SW480 (cell line): ENCODE results near the gene EFNA4.

Experiments used
- DNase-seq: peaks from one replicate; pipeline ENCODE4 v3.0.0-alpha.2; 2016; ENCODE audit warnings: low spot score

The EFNA4 gene

DNA sequence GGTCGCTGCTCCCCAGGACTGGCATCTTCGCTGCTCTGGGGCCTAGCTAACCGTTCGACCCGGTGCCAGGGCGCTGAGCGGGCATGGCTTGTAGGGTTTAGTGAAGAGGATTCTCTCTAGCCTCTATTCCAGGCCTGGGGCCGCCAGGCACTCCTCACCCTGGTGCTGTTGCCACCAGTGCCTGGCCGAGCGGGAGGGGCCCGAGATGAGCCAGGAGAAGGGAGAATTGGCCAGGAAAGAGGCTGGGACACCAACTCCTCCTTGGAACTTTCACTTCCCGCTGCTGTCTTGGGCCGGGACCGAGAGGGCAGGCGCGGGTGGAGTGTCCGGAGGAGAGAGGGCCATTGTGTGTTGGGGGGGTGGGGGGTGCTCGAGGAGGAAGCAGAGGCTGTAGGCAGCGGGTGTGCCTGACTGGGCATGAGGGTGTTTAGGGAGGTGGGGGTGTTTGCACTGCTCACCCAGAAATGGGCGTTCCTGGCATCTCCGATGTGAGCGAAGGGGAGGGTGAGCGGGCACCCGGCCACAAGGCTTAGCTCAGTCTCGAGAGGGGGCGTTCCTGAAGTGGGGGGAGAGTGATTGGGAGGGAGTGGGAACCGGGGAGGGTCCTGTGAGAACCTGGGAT lies 11.7 kb upstream of the EFNA4 start:
- peak; percentile 22 for DNase-seq

DNA sequence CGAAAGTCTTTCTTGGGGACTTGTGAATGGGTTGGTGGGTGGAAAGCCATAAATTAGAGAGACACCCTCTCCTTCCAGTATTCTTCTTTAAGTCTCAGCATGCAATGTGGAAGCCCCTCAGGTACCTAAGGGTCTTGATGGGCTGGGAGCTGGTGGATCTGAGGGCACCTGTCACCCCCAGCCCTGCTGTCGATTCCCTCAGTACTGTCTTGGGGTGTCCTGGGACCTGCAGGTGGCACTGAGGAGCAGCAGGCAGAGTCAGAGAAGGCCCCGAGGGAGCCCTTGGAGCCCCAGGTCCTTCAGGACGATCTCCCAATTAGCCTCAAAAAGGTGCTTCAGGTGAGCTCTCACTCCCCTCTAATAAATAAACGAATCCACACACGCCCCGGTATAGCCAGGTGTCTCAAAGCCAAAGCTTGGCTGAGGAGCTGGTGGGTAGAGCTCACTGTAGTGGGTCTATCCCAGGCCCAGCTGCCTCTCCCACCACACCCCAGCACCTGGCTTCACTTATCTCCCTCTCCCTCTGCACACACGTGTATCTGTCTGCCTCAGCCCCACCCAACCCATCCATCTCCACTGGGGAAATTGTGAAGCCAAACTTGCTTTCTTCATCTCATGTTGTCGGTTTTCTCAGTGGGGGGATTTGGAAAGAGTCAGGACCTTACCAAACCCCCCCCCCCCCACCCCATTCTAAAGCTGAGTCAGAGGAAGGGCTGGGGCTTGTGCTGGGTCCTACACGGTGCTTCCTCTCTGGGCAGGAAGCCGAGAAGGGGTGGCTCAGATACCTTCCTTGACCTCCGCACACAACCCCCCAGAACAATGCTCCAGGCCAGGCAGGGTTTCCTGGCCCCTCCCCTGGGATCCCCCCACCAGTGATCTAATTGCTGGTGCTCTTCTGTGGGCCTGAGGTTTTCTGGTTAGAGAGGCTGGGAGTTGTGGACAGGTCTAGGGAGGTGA lies 10.8 kb upstream of the EFNA4 start:
- DNase-seq: peak; percentile 47

DNA sequence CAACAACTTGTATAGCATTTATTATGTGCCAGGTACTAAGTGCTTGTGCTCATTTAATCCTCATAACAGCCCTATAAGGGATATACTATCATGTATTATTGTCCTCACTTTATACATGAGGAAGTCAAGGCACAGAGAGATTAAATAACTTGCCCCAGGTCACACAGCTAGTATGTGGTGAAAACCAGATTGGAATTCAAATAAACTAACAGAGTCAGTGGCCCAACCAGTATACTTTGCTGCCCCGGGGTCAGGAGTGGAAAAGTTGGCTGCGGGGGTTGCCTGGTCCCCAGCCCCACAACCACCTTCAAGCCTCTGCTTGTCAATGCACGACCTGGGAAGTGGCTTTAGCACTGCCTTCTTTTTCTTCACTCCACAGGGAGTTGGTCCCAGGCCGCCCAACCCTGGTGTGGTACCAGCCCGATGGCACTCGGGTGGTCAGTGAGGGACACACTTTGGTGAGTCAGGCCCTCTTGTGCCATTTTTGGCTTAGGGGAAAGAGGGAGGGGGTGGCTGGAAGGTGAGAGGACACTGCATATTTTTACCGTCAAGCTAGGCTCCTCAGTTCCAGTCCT lies 9.9 kb upstream of the EFNA4 start:
- no peak for DNase-seq

DNA sequence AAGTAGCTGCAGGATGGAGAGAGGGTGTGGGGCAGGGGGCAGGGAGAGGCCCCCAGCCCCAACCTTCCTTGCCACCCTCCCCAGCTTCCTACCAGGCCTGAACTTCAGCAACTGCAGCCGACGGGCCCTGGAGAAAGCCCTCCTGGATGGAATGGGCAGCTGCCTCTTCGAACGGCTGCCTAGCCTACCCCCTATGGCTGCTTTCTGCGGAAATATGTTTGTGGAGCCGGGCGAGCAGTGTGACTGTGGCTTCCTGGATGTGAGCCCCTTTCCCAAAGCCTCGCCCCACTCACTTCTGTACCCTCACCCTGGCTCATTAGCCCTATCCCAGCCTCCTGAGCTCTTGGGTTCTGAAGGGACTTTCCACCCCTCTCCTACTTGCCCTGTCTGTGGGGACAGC lies 6.4 kb upstream of the EFNA4 start:
- no peak for DNase-seq

DNA sequence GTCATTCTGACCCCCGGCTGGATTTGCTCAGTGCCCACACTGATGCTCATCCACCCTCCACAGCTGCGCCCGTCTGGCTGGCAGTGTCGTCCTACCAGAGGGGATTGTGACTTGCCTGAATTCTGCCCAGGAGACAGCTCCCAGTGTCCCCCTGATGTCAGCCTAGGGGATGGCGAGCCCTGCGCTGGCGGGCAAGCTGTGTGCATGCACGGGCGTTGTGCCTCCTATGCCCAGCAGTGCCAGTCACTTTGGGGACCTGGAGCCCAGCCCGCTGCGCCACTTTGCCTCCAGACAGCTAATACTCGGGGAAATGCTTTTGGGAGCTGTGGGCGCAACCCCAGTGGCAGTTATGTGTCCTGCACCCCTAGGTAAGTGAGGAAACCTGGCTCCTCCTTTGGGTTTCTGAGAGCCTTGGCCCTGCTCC lies 5.7 kb upstream of the EFNA4 start:
- DNase-seq: no peak

DNA sequence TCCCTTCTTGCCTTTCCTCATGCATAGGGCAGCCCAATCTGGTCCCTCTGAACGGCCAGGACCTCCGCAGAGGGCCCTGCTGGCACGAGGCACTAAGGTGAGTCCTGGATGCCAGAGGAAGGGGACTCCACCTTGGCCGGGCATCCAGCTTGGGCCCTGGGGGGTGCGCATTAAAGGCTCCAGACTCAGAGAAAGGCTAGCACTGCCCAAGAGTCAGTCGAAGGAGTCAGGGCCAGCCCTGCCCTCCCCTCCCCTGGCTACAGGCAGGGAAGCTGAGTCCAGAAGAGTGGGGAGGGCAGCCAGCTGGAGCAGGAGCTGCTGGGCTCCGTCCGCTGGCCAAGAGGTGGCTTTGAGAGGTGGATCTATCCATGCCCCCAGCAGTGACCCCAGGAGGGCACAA lies 2.8 kb upstream of the EFNA4 start:
- DNase-seq: no peak

DNA sequence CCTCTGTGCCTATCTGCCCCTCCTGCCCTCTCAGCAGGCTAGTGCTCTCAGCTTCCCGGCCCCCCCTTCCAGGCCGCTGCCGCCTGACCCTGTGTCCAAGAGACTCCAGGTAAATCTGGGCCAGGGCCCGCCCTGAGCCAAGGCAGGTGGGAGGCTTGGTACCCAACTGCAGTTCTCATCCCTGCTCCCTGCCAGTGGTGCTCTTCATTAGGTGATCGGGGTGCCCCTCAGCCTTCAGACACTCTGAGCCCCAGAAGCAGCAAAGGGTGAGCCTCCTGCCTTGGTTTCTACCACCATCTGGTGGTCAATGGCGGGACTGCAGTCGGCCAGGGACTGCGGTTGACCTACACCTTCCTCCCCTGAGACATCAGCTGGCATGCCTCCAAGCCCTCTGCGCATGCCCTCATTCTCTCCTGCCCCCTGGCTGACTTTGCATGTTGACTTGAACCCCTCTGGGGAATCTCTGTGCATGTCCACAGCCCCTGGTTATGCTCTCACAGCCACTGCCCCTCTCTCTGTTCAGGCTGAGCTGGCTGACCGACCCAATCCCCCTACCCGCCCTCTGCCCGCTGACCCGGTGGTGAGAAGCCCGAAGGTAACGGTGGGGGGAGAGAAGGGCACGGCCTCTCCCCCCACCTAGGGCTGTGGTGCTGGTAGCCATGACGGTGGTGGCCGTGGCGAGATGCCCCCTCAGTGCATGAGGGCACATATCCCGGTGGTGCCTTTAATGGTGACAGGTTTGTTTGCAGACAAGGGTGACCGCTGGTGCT lies 2.0 kb upstream of the EFNA4 start:
- peak; percentile 79 for DNase-seq

DNA sequence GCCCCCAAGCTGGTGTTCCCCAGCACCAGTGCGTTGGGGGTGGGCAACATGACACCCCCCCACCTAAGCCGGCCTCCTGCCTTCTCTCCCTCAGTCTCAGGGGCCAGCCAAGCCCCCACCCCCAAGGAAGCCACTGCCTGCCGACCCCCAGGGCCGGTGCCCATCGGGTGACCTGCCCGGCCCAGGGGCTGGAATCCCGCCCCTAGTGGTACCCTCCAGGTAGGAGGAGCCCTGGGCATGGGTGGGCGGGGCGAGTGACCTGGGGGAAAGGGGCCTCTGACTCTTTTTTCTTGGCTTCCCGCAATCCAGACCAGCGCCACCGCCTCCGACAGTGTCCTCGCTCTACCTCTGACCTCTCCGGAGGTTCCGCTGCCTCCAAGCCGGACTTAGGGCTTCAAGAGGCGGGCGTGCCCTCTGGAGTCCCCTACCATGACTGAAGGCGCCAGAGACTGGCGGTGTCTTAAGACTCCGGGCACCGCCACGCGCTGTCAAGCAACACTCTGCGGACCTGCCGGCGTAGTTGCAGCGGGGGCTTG lies 1.3 kb upstream of the EFNA4 start:
- DNase-seq: no peak

DNA sequence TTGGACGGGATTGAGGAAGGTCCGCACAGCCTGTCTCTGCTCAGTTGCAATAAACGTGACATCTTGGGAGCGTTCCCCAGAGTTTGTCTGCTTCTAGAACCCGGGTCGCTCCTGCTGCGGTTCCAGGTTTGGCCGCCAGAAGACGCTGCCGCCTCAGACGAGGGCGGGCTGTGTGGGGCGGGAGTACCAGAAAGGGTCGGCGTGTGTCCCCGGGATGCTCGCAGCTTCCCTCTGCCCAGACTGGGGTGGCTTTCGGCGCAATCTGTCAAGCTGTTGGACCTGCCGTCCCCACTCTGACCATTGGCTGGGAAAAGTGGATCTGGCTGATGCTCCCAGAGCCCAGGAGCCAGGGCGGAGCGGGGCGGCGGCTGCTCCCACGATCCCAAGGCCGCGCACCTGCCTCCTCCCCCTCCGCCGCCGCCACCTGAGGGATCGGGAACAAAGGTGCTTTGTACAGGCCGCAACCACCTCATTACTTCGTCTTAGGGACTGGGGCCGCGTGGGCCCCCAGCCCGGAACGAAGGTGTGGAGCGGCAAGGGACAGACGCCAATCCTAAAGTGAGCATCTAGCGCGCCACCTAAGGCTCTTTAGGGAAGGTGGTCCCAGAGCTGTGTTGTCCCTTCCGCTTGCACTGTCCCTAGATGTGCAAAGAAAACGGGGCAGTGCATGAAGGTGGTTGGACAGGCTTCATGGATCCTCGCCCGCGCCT lies 683 bp upstream of the EFNA4 start:
- DNase-seq: peak; percentile 82

DNA sequence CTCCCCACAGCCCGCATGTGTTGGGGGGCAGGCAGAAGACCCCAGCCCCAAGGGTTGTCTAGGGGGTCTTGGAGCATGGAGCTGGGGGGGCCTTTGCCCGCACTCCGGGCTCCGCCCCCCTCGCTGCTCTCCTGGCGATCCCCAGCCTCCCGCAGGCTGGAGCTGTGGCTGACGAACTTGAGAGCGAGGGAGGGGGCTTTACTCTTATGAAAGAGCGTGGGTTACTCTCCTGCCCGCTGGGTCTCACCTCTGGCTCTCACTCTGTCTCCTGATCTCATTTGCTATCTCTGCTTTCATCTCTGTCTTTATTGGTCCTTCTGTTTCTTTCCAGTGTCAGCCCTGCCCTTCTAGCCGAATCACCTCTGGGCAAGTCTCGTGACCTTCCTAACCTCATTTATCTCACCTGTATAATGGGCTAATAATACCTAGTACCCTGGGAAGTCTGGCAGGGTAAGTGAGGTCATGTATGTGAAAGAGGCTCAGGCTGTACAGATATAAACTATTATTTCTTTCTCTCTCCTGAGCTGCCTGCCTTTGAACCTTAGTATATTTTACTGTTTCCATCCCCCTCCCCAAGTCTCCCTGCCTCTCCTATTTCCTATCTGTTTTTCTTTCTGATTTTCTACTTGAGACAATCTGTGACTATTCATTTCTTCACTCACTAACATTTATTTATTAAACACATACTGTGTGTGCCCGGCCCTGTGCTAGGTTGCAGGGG lies 731 bp downstream of the EFNA4 start:
- peak; percentile 62 for DNase-seq

DNA sequence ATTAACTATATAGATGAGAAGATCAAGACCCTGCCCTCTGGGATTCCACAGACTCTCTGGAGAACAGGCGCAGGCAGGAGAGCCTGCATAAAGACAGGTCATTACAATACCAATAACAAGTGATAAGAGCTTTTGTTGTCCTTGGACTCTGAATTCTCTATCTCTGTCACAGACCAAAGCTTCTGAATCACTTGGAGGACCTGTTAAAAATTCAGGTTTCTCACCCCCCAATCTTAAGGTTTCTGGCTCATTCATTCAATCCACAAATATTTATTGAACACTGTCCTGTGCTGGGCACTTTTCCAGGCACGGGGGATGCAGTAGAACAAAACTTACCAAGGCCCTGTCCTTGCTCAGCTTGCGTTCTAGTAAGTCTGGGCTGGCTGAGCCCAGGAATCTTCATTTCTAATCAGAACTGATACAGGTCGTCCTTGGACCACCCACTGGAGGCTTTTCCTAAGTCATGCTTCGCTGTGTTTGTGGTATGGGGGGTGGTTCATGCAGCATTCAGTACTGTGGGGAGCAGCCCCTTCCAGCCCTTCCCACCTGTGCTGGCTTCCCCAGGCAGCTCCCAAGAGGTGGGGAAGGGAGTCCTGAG lies 1.4 kb downstream of the EFNA4 start:
- no peak for DNase-seq

DNA sequence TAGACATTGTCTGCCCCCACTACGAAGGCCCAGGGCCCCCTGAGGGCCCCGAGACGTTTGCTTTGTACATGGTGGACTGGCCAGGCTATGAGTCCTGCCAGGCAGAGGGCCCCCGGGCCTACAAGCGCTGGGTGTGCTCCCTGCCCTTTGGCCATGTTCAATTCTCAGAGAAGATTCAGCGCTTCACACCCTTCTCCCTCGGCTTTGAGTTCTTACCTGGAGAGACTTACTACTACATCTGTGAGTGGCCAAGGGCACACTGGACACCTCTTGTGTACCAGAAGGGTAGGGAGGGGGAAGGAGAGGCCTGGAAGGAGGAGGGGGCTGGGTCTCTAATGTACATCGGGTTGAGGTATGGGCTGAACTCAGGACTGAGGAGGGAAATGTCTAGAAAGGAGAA lies 3.2 kb downstream of the EFNA4 start:
- no peak for DNase-seq

DNA sequence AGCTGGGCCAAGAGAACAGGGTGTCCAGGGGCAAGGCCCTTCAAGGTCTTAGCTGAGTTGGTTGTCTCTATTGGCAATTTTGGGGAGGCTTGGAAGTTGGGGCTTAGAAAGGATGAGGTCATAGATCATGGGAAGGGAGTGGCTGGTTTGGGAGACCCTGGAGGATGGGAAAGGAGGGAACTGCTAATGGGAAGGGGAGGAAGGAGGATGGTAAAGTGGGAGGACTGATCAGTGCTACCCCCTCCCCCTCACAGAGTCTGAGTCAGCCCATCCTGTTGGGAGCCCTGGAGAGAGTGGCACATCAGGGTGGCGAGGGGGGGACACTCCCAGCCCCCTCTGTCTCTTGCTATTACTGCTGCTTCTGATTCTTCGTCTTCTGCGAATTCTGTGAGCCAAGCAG lies 5.1 kb downstream of the EFNA4 start:
- no peak for DNase-seq

DNA sequence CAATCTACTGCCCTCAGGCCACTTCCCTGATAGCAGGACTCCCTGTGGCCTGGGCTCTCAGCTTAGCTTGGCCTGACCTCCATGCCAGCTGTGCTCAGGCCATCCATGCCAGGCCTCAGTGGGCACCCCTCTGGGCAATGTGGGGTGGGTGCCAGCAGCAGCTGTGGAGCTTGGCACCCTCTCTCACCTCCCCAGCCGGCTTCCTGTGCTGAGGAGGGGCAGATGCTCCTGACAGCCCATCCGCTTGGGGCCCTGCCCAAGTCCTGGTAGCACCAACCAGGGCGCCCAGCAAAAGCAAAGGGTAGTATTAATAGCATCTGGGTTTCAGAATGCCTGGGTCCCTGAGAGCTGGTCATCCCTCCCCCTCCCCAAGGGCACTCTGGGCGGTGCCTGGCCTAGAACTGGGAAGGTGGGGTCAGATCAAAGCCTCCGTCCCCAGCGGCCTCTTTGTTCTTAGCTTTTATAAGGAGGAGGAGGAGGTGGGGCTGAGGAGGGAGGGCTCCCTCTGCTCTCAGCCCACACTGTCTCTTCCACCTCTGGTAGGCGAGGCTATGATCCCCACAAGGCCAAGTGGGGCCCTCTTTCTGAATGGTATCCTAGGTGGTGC lies 6.1 kb downstream of the EFNA4 start:
- peak; percentile 88 for DNase-seq

DNA sequence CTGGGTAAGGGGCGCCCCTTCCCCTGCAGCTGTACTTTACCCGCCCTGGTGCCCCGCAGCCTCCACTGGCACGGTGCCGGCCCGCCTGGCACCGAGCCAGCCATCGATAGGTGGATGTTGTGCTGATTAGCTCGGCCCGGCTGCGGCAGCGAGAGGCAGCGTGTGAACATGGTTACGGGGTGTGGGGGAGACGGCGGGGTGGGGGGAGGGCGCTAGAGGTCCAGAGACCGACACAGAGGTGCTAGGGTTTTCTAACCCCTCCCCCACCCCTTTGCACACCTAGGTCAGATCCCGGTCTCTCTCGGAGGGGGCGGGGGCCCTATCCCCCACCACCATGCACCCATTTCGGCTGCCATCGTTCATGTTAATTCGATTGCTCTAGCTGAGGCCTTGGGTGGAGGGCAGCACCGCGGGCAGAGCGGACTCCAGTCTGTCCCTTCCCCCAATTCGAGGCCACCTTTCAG lies 6.7 kb downstream of the EFNA4 start:
- DNase-seq: peak; percentile 29

DNA sequence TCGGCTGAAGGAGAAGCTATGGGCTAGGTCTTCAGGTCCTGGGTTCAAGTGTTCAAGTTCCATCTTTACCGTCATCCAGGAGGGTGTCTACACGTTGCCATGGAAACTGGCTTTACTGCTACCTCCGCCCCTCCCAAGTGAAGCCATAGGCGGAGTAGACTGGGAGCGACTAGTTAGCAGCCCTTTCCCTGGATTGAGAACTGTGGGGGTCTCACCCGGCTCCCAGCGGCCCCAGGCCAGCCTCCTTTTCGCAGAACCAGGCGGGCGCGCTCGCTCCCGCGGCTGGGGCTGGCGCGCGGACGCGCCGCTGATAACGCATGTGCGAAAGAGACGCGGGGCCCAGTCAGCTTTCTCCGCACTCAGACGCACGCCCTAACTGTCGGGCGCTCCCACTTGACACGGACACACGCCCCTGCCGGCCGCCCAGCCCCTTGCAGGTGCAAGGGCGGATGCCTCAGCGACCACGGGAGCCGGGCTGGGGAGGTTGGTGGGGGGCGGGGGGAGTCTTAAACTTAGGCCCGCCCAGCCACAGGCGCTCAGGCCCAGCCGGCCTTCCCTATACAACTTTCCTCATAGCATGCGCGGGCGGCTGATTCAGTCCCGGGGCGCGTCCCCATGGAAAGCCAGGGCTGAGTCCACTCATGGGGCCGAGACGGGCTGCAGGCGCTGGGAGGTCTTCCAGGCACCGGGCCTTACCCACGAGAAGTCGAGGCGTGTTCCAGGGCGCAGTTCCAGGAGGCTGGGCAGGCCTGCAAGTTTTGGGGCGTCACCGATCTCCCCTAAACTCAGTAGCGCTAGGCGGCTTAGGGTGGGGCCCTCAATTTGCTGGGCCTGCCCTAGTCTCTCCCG lies 7.4 kb downstream of the EFNA4 start:
- peak; percentile 89 for DNase-seq

DNA sequence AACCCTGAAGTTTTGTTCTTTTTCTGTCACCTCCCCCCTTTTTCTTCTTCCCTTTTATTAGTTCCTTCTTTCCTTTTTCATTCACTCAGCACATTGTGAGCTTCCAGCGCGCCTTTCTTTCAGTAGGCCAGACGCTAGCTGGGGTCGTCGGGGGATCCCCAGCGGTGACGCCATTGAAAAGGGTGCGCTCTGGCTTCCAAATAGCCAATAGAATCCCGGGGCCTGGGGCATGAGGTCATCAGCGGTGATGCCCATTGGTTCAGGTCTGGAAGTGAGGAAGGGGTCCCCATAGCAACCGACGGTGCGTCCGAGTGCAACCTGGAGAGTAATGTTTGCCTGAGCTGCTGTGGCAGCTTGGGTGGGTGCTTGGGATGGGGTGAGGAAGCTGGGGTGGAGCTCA lies 8.2 kb downstream of the EFNA4 start:
- no peak for DNase-seq

DNA sequence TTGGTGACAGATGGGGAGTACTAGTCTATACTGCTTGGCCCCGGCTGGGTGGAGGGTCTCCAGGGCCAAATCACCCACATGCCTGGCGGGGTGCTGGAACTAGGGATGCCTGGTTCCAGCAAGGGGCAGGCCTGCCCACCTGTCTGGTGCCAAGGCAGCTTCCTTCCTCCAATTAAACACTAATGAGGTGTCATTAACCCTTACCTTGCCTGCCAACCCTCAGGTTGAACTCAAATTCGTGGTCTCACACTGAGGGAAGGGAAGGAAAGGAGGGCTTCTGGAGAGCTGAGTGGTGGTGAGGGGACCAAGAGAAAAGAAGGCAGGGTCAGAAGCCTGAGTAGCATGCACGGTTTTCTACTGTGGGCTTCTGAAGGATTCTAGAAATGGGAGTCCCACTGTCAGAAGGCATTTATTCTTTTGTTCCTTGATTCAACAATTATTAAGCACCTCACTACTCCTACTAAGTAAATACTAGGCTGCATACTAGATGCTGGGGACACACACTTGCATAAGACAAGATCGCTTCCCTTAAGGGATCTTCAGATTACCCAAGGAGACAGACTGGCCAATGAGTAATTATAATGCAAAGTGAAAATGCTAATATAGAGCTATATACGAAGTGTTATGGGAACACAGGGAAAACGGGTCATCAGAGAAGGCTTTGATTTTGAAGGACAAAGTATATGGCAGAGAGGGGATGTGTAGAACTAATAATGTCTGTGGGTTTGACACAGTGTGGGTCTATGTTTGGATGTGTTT lies 9.2 kb downstream of the EFNA4 start:
- DNase-seq: no peak
